ENCODE data around the gene EIF2AK2.
"Not testable (repeated sequence)": the region's sequence is repeated elsewhere in the genome, so short reads cannot be mapped to it uniquely, and the experiment has no call there.

Gene EIF2AK2

DNA sequence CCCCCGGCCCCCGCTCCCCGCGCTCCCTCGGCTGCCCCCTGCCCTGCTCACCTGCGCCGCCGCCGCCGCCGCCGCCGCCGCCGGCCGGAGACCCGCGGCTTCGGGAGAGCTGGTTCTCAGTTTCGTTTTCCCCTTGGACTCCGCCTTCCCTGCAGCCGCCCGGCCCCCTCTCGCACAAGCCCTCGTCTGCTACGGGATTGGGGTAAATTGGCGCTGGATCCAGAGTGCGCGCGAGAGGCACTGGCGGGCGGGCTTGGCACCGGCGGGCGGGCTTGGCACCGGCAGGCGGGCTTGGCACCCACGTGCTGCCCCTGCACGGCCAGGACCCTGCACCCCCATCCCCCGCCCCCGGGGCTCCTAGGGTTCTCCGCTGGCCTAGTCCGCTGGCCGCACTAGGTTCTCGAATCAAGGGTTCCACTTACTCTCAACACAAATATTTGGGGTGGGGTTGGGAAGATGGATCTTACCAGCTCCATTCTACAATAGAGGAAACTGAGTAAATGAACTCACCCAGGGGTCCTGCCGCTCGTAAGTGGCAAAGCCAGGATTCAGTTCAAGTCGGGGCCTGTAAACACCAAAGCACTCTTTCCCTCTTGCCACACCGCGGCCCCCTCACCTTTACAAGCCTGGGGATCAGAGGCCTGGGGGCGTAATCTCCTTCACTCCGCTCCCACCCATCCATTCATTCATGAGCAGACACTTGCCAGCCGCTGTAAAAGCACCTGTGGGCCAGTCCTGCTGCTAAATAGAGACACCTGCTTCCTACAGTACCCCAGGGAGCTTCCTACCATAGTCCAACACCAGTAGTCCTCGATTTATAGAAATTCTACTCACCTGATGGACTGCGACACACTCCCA is at the start of gene EIF2AK2:
Gene EIF2AK2, minus strand, starts transcription at position 124 of the 858 bp plus-strand sequence. CDS start 9,174 bp downstream, outside the sequence.
- peak; percentile 85 for DNase-seq

DNA sequence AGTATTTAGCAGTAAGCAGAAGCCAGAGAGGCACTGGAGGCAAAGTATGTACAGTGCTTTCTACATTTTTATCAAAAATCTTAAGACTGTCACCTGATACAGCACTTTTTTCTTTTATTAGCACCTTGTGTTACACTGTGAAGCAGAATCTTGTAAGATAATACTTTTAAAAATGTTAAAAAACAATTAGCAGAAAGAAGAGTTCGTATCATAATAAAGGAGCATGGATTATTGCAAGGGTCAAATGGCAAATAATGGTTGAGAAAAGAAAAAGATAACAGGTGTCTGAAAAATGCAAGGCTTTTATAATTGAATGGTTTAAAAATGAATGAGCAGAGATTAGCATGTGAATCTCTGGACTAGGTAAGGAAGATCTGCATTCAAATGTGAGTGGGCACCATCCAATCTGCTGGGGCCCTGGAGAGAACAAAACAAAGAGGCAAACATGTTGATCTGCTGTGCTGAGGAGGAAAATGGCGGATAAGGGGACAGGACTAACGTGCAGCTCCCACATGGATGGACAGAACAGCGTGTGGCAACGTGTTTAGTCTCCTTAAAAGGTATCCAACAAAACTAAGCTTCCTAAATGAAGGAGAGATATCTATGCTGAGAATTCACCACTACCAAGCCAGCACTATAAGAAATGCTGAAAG is 49.0 kb upstream of the EIF2AK2 start:
- no peak for DNase-seq

- DNase-seq, result not testable (repeated sequence)
These were observed 48.4 kb upstream of the EIF2AK2 start for GRCh38 chr2:37205071-37205661.

GRCh38 chr2:37203708-37204107 is 46.9 kb upstream of the EIF2AK2 start:
- no peak for DNase-seq

DNA sequence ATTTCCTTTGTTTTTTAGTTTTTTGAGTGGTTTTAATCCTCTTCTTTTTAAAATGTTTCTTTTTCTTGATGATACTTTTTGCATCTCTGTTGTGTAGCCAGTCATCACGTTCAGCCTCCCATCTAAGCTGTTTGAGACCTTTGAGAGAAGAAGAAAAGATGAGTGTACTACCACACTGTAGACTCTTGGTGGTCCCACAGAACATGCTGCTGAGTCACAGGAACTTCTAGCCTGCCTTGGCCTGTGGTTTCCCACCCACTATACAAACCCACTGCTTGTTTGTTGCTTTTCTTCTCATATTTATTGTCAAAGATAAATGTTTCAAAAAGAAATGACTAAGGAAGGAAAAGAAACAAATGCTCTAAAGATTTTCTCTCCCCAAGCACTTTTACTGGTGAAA is 45.0 kb upstream of the EIF2AK2 start:
- DNase-seq, result peak; percentile 20

DNA sequence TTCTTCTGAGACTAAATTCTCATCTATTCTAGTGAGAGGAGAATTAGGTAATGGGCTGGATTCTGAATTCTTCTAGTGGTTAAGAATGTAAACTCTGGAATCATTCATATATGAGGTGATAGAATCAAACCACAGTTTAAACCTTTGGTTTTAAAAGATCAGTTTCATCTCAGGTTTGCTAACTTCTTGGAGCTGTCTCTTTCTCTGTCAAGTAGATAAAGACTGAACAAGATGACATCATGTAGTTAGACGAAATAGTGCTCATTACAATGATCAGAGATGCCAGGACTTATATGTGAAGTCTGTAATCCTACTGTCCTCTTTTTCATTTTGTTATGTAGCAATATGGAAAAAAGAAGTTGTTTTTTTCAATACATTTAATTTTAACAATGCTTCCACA is 44.4 kb upstream of the EIF2AK2 start:
- DNase-seq, result no peak

- DNase-seq, result no peak
These were observed 41.9 kb upstream of the EIF2AK2 start for GRCh38 chr2:37198681-37199065.

DNA sequence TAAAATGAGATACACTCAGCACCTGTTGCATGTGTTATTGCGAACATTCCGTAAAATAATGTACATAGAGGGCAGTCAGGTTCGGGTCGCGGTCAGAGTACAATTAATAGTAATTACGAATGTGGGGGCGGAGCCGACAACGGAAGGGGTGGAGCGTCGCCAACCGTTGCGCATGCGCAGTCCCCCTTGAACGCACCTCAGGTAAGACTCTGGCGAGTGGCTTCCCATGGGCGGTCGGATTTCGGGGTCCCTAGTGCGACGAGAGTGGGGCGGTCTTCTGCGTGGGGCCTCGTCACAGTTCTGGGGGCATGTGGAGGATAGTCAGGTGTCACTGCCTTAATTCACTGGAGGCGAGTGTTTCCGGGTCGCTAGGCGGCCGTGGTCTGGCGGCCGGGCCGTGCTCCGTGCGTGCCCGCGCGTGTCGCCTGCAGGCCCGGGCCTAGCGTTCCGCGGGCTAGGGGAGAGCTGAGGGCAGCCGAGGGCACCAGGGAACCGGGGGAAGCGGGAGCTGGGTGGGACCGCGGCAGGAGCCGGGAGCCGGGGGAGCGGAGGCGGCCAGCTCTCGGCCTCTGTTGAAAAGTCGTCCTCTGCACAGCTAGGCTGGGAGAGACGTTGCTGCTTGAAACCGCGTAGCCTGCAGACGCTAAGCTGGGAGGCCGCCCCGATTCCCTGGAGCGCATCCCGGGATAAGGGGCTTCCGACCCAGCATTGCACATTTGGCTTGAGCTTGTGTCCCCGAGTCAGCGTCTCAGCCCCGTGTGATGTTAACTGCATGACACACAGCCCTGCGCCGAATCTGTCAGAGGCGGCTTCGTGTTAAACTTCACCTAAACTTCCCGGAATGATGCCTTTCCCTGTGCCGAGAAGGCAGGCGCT is 39.8 kb upstream of the EIF2AK2 start, which contains the start of gene CEBPZOS:
Gene CEBPZOS, plus strand, starts transcription at position 177 of the 876 bp plus-strand sequence. CDS start 3,209 bp downstream, outside the sequence.
- peak; percentile 68 for DNase-seq

DNA sequence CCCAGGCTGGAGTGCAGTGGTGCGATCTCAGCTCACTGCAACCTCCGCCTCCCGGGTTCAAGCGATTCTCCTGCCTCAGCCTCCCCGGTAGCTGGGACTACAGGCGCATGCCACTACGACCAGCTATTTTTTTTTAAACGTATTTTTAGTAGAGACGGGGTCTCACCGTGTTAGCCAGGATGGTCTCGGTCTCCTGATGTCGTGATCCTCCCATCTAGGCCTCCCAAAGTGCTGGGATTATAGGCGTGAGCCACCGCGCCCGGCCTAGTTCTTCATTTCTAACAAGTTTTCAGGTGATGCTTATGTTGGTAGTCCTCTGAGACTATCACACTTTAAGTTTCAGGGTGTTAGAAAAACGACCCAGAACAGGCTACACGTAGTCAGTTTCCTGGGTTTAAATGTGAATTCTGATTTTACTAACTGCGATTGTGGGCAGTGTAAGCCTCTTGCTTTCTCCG is 39.1 kb upstream of the EIF2AK2 start:
- not testable (repeated sequence) for DNase-seq

DNA sequence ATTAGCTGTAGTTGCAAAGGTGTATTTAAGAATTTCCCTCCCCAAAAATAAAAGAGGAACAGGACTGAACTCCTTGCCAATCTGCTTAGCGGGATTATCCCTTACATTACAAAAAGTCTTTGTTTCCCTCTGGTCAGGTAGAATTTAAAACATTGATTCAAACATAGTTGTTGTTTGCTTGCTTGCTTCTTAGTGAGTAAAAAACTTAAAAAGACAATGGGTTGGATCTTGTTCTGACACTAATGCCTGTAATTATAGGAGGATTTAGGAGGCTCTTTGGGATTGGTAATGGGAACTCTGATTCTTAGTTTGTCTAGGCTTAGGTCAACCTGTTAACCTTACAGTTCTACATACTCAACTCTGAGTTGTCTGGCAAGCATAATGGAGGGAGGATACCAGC is 35.8 kb upstream of the EIF2AK2 start:
- no peak for DNase-seq

DNA sequence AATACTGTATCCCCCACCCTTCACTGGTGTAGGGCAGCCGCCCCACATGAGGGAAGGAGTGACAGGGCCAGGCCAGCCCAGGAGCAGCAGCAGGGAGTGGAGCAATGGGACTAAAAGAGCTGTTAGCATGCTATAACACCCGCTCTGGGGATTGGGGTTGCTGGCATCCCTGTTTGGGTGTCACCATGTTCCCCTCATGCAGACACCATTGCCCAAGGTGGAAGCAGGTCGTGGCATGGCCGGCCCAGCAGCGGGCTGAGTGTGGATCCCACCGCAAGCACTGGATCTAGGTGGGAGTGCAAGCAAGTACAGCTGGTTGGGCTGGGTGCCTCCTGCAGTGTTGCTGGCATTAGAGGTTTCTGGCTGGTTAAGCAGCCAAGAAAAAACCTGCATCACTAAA is 35.0 kb upstream of the EIF2AK2 start:
- DNase-seq, result no peak

GRCh38 chr2:37191253-37191652 is 34.5 kb upstream of the EIF2AK2 start:
- no peak for DNase-seq

GRCh38 chr2:37190290-37190689 is 33.5 kb upstream of the EIF2AK2 start:
- no peak for DNase-seq

- peak; percentile 81 for DNase-seq
These were observed 32.8 kb upstream of the EIF2AK2 start for GRCh38 chr2:37189452-37190153.

- no peak for DNase-seq
These were observed 31.8 kb upstream of the EIF2AK2 start, which contains the start of gene SULT6B1 for GRCh38 chr2:37188570-37188969. Gene SULT6B1, minus strand, starts transcription at chr2:37188670. Its CDS starts 30 bp downstream, at chr2:37188640.

DNA sequence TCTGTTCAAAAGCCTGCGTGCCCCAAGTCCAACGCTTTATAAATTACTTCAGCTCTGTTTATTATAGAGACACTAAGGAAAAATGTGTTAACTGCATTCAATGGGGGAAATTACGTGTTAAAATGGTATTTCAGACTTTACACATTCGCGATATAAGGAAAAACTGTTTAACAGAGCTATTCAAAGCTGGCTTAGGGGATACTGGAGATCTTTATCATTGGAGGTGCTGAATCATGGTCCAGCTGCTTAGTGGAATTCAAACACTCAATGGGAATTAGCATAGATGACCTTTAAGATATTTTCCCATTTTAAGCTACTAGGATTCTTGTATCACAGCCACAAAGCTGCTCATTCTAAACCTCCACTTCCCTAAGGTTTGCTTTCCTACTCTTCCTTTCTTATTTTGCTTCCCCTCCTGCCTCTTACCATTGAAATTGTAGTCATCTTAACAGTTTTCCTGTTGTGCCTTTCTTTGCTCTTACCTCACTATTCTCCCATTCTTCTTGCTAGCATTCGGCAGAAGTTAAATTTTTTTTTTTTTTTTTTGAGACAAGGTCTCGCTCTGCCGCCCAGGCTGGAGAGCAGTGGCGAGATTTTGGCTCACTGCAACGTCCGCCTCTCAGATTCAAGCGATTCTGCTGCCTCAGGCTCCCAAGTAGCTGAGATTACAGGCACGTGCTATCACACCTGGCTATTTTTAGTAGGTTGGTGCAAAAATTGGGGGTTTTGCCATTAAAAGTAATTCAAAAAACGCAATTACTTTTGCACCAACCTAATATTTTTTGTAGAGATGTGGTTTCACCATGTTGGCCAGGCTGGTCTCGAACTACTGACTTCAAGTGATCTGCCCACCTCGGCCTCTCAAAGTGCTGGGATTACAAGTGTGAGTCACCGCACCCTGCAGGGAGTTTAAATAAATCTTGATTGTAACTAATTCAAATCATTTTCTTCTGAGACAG is 25.2 kb upstream of the EIF2AK2 start:
- peak; percentile 49 for DNase-seq

GRCh38 chr2:37180640-37181039 is 23.9 kb upstream of the EIF2AK2 start:
- no peak for DNase-seq

GRCh38 chr2:37180006-37180639 is 23.3 kb upstream of the EIF2AK2 start:
- no peak for DNase-seq

DNA sequence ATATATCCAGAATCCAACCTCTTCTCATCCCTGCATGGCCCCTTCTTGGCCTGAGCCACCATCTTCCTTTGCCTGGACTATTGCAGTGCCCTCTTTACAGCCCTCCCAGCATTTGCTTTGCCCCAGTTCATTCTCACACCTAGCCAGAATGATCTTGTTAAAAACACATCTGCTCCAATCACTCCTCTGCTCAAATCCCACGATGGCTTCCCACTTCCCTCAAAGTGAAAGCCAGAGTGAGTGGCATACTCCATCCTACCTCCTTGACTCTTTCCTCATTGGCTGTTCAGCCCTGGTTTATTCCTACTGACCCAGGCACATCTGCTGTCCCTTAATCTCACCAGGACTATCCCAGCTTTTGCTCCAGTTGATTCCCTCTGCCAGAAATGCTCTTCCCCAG is 17.0 kb upstream of the EIF2AK2 start:
- no peak for DNase-seq

GRCh38 chr2:37171624-37171950 is 14.8 kb upstream of the EIF2AK2 start:
- no peak for DNase-seq
